IMR-90 (cell line): Measurements from ENCODE around the gene KLHL6. TPM values are rescaled to one million over a fixed set of nuclear protein-coding genes. Genes with fewer than 3 reads are reported as not detected.

Experiments
- ATAC-seq: fragments of 200-7000 bp; cut with Tn5 transposase; 2 replicates; pipeline ENCODE4 v1.9.1; 2020; ENCODE audit warnings: low read depth, mild to moderate bottlenecking, moderate library complexity
- BruUV-seq: library from RNA; stranded (reverse); fragments of 400-500 nt; replicated peaks from 2 replicates; lab custom pipeline; 2021; lab: Mats Ljungman, UMichigan
- CTCF ChIA-PET: fragments of 300-600 bp; formaldehyde crosslinking; extraction: SDS; loops from one replicate; lab custom pipeline; 2021; ENCODE audit warnings: antibody characterized with exemption; lab: Yijun Ruan, JAX
- POLR2A ChIA-PET: fragments of 300-600 bp; sonication (Branson Sonifier 250); formaldehyde crosslinking; loops from one replicate; lab custom pipeline; 2022; ENCODE audit warnings: antibody characterized with exemption; ENCODE audit not compliant: unreplicated experiment; lab: Charles Lee
- DNase-seq: peaks from one replicate; pipeline ENCODE4 v3.0.0; 2013
- H2AFZ ChIP-seq: replicated peaks from 2 replicates; pipeline ENCODE3; 2013; ENCODE audit warnings: low read length, mild to moderate bottlenecking; ENCODE audit not compliant: poor library complexity
- H2AK5ac ChIP-seq: 2 replicates; pipeline ENCODE4 v1.6.1; 2013; ENCODE audit warnings: low read depth, low read length, inconsistent platforms
- H2AK9ac ChIP-seq: replicated peaks from 2 replicates; pipeline ENCODE3; 2013; ENCODE audit warnings: mild to moderate bottlenecking, low read depth, low read length, moderate library complexity; ENCODE audit not compliant: poor library complexity
- H2BK120ac ChIP-seq: 2 replicates; pipeline ENCODE4 v1.6.1; 2013; ENCODE audit warnings: low read depth, low read length, inconsistent platforms
- H2BK15ac ChIP-seq: 3 replicates; pipeline ENCODE4 v1.6.1; 2013; ENCODE audit warnings: low read depth, low read length, inconsistent platforms
- H2BK20ac ChIP-seq: 2 replicates; pipeline ENCODE4 v1.6.1; 2013; ENCODE audit warnings: low read depth, mild to moderate bottlenecking, inconsistent platforms, low read length, moderate library complexity
- H2BK5ac ChIP-seq: 2 replicates; pipeline ENCODE4 v1.6.1; 2013; ENCODE audit warnings: mild to moderate bottlenecking, low read depth, low read length, inconsistent platforms; ENCODE audit not compliant: poor library complexity, severe bottlenecking
- H3K14ac ChIP-seq: replicated peaks from 2 replicates; pipeline ENCODE4 v1.6.1; 2013; ENCODE audit warnings: low read depth, low read length, inconsistent platforms
- H3K18ac ChIP-seq: 2 replicates; pipeline ENCODE4 v1.6.1; 2013; ENCODE audit warnings: low read depth, low read length, control low read depth
- H3K23ac ChIP-seq: 2 replicates; pipeline ENCODE4 v1.6.1; 2013; ENCODE audit warnings: low read depth, low read length, inconsistent platforms
- H3K27ac ChIP-seq: 2 replicates; pipeline ENCODE4 v1.5.1; 2013; ENCODE audit warnings: mild to moderate bottlenecking, control low read depth, low read length; ENCODE audit not compliant: insufficient read depth
- H3K27me3 ChIP-seq: 2 replicates; pipeline ENCODE4 v1.6.1; 2013; ENCODE audit warnings: low read length; ENCODE audit not compliant: control insufficient read depth, insufficient read depth
- H3K36me3 ChIP-seq: 2 replicates; pipeline ENCODE4 v1.6.1; 2013; ENCODE audit warnings: low read length, mixed read lengths; ENCODE audit not compliant: control insufficient read depth, insufficient read depth
- H3K4ac ChIP-seq: 2 replicates; pipeline ENCODE4 v1.6.1; 2013; ENCODE audit warnings: low read depth, low read length, inconsistent platforms
- H3K4me1 ChIP-seq: 2 replicates; pipeline ENCODE4 v1.6.1; 2013; ENCODE audit warnings: low read length, mixed read lengths; ENCODE audit not compliant: control insufficient read depth, insufficient read depth
- H3K4me2 ChIP-seq: 2 replicates; pipeline ENCODE4 v1.6.1; 2013; ENCODE audit warnings: low read depth, mild to moderate bottlenecking, control low read depth, low read length, moderate library complexity
- H3K4me3 ChIP-seq: 2 replicates; pipeline ENCODE4 v1.5.1; 2013; ENCODE audit warnings: low read depth, mild to moderate bottlenecking, control low read depth, low read length, moderate library complexity; ENCODE audit not compliant: insufficient read depth
- H3K56ac ChIP-seq: 2 replicates; pipeline ENCODE4 v1.6.1; 2013; ENCODE audit warnings: low read length, inconsistent platforms; ENCODE audit not compliant: insufficient read depth; ENCODE audit errors: extremely low read depth
- H3K79me1 ChIP-seq, 2 experiments: 2 replicates each; pipeline ENCODE4 v1.6.1; 2013; ENCODE audit warnings: low read length in 2 of 2, inconsistent platforms in 1 of 2, low read depth in 1 of 2
- H3K9ac ChIP-seq: 2 replicates; pipeline ENCODE4 v1.6.1; 2013; ENCODE audit warnings: low read depth, low read length, control low read depth
- H3K9me1 ChIP-seq: 2 replicates; pipeline ENCODE4 v1.6.1; 2013; ENCODE audit warnings: low read length, inconsistent platforms; ENCODE audit not compliant: insufficient read depth
- H3K9me3 ChIP-seq: 2 replicates; pipeline ENCODE4 v1.6.1; 2013; ENCODE audit warnings: low read length; ENCODE audit not compliant: control insufficient read depth, insufficient read depth
- H4K20me1 ChIP-seq: 2 replicates; pipeline ENCODE4 v1.6.1; 2013; ENCODE audit warnings: low read length, inconsistent platforms; ENCODE audit not compliant: insufficient read depth
- H4K5ac ChIP-seq: 2 replicates; pipeline ENCODE4 v1.6.1; 2013; ENCODE audit warnings: mild to moderate bottlenecking, low read depth, low read length, control low read depth
- H4K8ac ChIP-seq, 2 experiments: 2 replicates each; pipeline ENCODE4 v1.6.1; 2013; ENCODE audit warnings: low read depth in 2 of 2, low read length in 2 of 2, control low read depth in 1 of 2, inconsistent platforms in 1 of 2
- H4K91ac ChIP-seq: 2 replicates; pipeline ENCODE4 v1.6.1; 2013; ENCODE audit warnings: low read depth, low read length, inconsistent platforms; ENCODE audit not compliant: insufficient read depth
- BHLHE40 ChIP-seq: fragments of 150-350 bp; IDR thresholded peaks from 2 replicates; pipeline ENCODE4 v1.6.1; 2016; ENCODE audit warnings: mild to moderate bottlenecking, low read depth, low read length
- CEBPB ChIP-seq: IDR thresholded peaks from 2 replicates; pipeline ENCODE4 v1.6.1; 2012; ENCODE audit warnings: low read depth, low read length, improper control_type of control experiment
- MAFK ChIP-seq: IDR thresholded peaks from 2 replicates; pipeline ENCODE4 v1.6.1; 2012; ENCODE audit warnings: low read depth, low read length, improper control_type of control experiment
- MAZ ChIP-seq: IDR thresholded peaks from 2 replicates; pipeline ENCODE4 v1.6.1; 2012; ENCODE audit warnings: low read depth, mild to moderate bottlenecking, low read length, improper control_type of control experiment, moderate library complexity, borderline replicate concordance
- POLR2A ChIP-seq: IDR thresholded peaks from 2 replicates; pipeline ENCODE4 v1.6.1; 2012; ENCODE audit warnings: mild to moderate bottlenecking, low read depth, low read length
- WGBS, 2 experiments: methylation state at CpG; one replicate each; pipeline versions ENCODE4 v1.1.5 to v1.1.7; 2013; ENCODE audit warnings: missing lambda C conversion rate in 2 of 2; ENCODE audit not compliant: insufficient read length in 1 of 2; ENCODE audit errors: extremely low coverage in 2 of 2; 5-methylcytosine and 5-hydroxymethylcytosine counted together
- dilution Hi-C: fragments of 300-500 bp; cut with HindIII; formaldehyde crosslinking; loops from one replicate; pipeline ENCODE4 v1.14.3; 2018; ENCODE audit warnings: low sequenced_read_pairs; ENCODE audit not compliant: unreplicated experiment
- in situ Hi-C: fragments of 300-500 bp; cut with MboI; formaldehyde crosslinking; loops from 3 replicates; pipeline ENCODE4 v1.14.3; 2019; ENCODE audit warnings: low sequenced_read_pairs, inconsistent platforms, mixed read lengths
- intact Hi-C: fragments of 100-400 bp; cut with micrococcal nuclease; formaldehyde crosslinking; loops from 2 replicates; pipeline ENCODE4 v1.10.0; 2022
- polyA plus RNA-seq, 3 experiments: library from polyadenylated mRNA; depleted of rRNA; stranded (reverse); fragments of >200 nt; gene quantifications; 2 replicates each; pipeline ENCODE4 v1.2.3, GENCODE V29; 2012; ENCODE audit warnings: low replicate concordance in 1 of 3
- total RNA-seq: library from RNA; depleted of rRNA; stranded (reverse); fragments of >200 nt; gene quantifications from 2 replicates; pipeline ENCODE4 v1.2.3, GENCODE V29; 2012
- TF ChIP-seq, protein P1 (sequence below): fragments of 150-350 bp; IDR thresholded peaks from 2 replicates; pipeline ENCODE4 v1.6.1; 2017; ENCODE audit warnings: mild to moderate bottlenecking, antibody characterized with exemption, low read length, low read depth

Gene KLHL6
- total and polyA plus RNA-seq, 2 of the 4 experiments (the other 2 are of a cell fraction) = not detected

DNA sequence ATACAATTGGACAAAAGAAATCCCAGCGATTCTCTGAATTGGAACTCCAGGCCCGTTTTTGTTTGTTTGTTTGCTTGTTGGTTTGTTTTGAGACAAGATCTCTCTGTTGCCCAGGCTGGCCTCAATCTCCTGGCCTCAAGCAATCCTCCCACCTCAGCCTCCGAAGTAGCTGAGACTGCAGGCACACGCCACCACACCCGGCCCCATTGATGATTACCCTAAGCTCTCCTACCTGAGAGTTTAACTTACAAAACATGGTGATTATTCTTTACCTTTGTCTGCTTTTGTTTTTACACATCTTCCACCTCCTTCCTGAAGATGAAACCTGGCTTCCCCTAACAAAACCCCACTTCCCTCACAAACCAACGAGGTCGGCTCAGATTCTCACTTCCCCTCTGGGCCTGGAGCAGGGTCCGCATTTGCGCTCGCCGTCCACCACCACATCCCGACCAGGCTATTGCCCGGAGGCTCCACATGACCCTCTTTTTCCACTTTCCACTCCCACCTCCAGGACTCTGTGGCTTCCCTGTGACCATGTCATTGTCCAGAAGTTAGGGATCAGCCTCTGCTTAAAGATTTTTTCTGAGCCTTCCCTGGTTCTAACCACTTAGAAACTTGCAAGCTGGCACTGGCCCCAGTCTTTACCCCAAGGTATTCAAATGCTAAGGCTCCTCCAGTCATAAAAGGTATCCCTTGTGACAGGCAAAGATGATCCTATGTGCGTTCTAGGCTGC lies 14.8 kb downstream of the KLHL6 start:
- in situ Hi-C loops (no loop called here), dilution Hi-C loops (no loop called here), intact Hi-C loops (no loop called here)
- H3K9ac ChIP-seq = no peak overlapping the region
- no peak overlapping the region for H3K18ac ChIP-seq
- H2BK20ac ChIP-seq = no peak overlapping the region
- no peak overlapping the region for H2AFZ ChIP-seq
- no peak overlapping the region for H3K14ac ChIP-seq
- no peak overlapping the region for H2AK9ac ChIP-seq
- ChIA-PET POLR2A (no interaction called here), CTCF (interaction anchor here (0.7 kb wide), 1 partner anchor 191 kb away, joined by 4 read pairs; no protein-coding TSS in a partner anchor)
- H4K91ac ChIP-seq = no peak overlapping the region
- DNase-seq (no peak), ATAC-seq (no peak)
- H3K27me3 ChIP-seq = peaks cover 17% of the 10 kb centered on the region
- H3K4me3 ChIP-seq = no peak overlapping the region
- H4K5ac ChIP-seq = no peak overlapping the region
- no peaks in the 10 kb centered on the region for H3K9me1 ChIP-seq
- H2AK5ac ChIP-seq = no peak overlapping the region
- H2BK120ac ChIP-seq = no peak overlapping the region
- H3K23ac ChIP-seq = no peak overlapping the region
- H3K36me3 ChIP-seq = no peaks in the 10 kb centered on the region
- WGBS, 2 experiments = 80% methylated on average over 11 of the region's 14 CpGs; no CpG with 5 or more reads in 1 of the 2 experiments
- H4K8ac ChIP-seq = no peak overlapping the region
- no peaks in the 10 kb centered on the region for H3K79me1 ChIP-seq
- no peak overlapping the region for H3K4me2 ChIP-seq
- no peaks in the 10 kb centered on the region for H4K20me1 ChIP-seq
- H2BK5ac ChIP-seq = no peak overlapping the region
- H3K9me3 ChIP-seq = no peaks in the 10 kb centered on the region
- H2BK15ac ChIP-seq = no peak overlapping the region
- H3K56ac ChIP-seq = no peak overlapping the region
- TF ChIP-seq MAZ (no peak), MAFK (no peak), BHLHE40 (no peak), CEBPB (no peak), POLR2A (no peak)
- TF ChIP-seq, protein P1, sequence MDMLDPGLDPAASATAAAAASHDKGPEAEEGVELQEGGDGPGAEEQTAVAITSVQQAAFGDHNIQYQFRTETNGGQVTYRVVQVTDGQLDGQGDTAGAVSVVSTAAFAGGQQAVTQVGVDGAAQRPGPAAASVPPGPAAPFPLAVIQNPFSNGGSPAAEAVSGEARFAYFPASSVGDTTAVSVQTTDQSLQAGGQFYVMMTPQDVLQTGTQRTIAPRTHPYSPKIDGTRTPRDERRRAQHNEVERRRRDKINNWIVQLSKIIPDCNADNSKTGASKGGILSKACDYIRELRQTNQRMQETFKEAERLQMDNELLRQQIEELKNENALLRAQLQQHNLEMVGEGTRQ = no peak
- H3K4me1 ChIP-seq = peaks cover 4% of the 10 kb centered on the region; the same call in 1 of the 2 replicates
- no peak overlapping the region for H3K27ac ChIP-seq
- no peak overlapping the region for H3K4ac ChIP-seq
- no TSS peak for BruUV-seq
